HFF-Myc (cell line): ENCODE measurements around the gene AP3S2.
"Not testable (repeated sequence)": the region's sequence is repeated elsewhere in the genome, so short reads cannot be mapped to it uniquely, and the experiment has no call there.

Experiments
- DNase-seq: peaks from one replicate; pipeline ENCODE4 v3.0.0-alpha.2; 2011; ENCODE audit warnings: low read depth; ENCODE audit errors: extremely low read depth
- H3K4me3 ChIP-seq: replicated peaks from 2 replicates; pipeline ENCODE4 v1.5.1; 2011; ENCODE audit warnings: low read depth, mild to moderate bottlenecking, control low read depth, low read length
- TF ChIP-seq, protein P1 (sequence below): IDR thresholded peaks from 2 replicates; pipeline ENCODE4 v1.5.1; 2012; ENCODE audit warnings: mild to moderate bottlenecking, low read depth, low read length, control low read depth; ENCODE audit errors: missing control alignments

AP3S2 gene

GRCh38 chr15:89870688-89871288 lies 23.0 kb downstream of the AP3S2 start:
- no peak for DNase-seq
- TF ChIP-seq, protein P1, sequence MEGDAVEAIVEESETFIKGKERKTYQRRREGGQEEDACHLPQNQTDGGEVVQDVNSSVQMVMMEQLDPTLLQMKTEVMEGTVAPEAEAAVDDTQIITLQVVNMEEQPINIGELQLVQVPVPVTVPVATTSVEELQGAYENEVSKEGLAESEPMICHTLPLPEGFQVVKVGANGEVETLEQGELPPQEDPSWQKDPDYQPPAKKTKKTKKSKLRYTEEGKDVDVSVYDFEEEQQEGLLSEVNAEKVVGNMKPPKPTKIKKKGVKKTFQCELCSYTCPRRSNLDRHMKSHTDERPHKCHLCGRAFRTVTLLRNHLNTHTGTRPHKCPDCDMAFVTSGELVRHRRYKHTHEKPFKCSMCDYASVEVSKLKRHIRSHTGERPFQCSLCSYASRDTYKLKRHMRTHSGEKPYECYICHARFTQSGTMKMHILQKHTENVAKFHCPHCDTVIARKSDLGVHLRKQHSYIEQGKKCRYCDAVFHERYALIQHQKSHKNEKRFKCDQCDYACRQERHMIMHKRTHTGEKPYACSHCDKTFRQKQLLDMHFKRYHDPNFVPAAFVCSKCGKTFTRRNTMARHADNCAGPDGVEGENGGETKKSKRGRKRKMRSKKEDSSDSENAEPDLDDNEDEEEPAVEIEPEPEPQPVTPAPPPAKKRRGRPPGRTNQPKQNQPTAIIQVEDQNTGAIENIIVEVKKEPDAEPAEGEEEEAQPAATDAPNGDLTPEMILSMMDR, result no peak
- no peak overlapping the region for H3K4me3 ChIP-seq

DNA sequence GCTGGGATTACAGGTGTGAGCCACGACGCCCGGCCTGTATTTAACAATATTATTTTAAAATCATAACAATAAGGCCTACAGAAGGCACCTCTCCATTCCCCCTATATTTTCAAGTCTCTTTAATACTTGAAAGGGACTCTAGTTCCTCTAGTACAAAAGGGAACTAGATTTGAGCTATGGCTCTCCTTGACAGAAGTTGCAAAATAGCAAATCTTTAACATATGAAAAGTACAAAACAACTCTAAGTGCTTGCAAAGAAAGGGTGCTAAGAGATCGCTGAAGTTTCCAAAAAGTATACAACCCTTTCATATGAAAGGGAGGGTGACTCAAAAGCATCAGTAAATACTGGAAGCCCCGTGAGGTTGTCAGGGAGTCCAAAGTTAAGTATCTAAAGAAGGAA lies 23.8 kb downstream of the AP3S2 start:
- DNase-seq, result no peak
- H3K4me3 ChIP-seq, result no peak overlapping the region
- TF ChIP-seq, protein P1, result no peak

DNA sequence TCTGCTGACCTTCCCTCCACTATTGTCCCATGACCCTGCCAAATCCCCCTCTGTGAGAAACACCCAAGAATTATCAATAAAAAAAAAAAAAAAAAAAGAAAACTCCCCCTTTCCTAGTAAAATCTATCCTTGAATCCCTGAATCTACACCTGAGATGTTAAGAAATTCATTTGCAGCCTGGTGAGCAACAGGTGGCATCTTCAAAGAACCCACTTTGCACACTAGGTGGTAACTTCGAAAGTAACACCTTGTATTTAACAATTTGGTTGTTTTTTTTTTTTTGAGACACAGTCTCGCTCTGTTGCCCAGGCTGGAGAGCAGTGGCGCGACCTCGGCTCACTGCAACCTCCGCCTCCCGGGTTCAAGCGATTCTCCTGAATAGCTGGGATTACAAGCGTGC lies 24.3 kb downstream of the AP3S2 start:
- not testable (repeated sequence) for DNase-seq, H3K4me3 ChIP-seq

GRCh38 chr15:89864958-89865739 lies 28.6 kb downstream of the AP3S2 start:
- TF ChIP-seq, protein P1, result no peak
- H3K4me3 ChIP-seq, result no peak overlapping the region
- DNase-seq, result no peak

DNA sequence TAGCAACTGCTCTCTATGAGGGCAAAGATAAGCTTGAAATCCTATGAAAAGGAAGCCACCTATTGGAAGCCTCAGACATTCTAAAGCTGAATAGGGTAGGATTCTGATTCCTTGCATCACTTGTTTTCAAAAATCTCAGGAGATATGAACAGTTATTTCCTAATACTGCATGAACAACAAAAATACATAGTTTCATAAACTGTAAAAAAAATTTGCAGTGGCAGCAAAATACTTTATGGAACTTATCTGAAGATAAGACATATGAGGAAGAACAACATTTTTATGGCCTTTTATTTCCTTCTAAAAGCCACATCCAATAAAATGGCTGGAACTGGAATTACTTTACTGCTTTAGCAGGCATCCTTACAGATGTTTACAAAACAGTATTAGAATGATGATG lies 29.9 kb downstream of the AP3S2 start:
- DNase-seq, result no peak
- no peak overlapping the region for H3K4me3 ChIP-seq
- TF ChIP-seq, protein P1, result no peak

DNA sequence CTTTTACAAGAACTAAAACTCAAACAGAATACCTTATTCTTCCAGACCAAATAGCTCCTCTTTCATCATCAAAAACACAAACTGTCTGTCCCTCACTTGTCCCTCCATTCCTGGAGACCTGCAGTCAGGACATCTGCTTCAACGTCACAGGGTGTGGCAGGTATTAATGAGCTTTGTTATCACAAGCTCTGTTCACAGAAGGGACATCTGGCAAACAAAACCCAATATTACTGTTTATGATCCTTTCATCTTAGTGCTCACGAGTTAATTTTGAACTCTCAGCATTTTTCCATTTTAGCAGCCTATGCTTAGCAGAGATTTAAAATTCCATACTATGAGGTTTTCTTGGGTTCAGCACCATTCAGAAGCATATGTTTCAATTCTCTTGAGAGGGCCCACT lies 32.9 kb downstream of the AP3S2 start:
- no peak for DNase-seq
- TF ChIP-seq, protein P1, result no peak
- no peak overlapping the region for H3K4me3 ChIP-seq

- DNase-seq, result no peak
- no peak overlapping the region for H3K4me3 ChIP-seq
- TF ChIP-seq, protein P1, result no peak
Observed at GRCh38 chr15:89860431-89860830, 33.4 kb downstream of the AP3S2 start.
